Activated CD4-positive, alpha-beta memory T cell treated with anti-CD3 and anti-CD28 coated beads for 36 hours (primary cell): Measurements from ENCODE around the gene ZBP1. TPM values are rescaled to one million over a fixed set of nuclear protein-coding genes. Genes with fewer than 3 reads are reported as not detected.

ENCODE experiments used
- CTCF ChIA-PET: fragments of 350-600 bp; sonication (Branson Sonifier 250); formaldehyde crosslinking; loops from one replicate; lab custom pipeline; 2021; ENCODE audit warnings: antibody characterized with exemption, inconsistent platforms; lab: Charles Lee
- POLR2A ChIA-PET: fragments of 350-600 bp; sonication (Branson Sonifier 250); formaldehyde crosslinking; loops from one replicate; lab custom pipeline; 2021; ENCODE audit warnings: antibody characterized with exemption; lab: Charles Lee
- DNase-seq: peaks from one replicate; pipeline ENCODE4 v3.0.0-alpha.2; 2020
- H3K27ac Mint-ChIP-seq: one replicate; pipeline ENCODE4 v1.8.0; 2021; ENCODE audit warnings: mixed read lengths
- H3K27me3 Mint-ChIP-seq: one replicate; pipeline ENCODE4 v1.8.0; 2021; ENCODE audit warnings: mixed read lengths
- H3K36me3 Mint-ChIP-seq: one replicate; pipeline ENCODE4 v1.8.0; 2021; ENCODE audit warnings: mixed read lengths
- H3K4me1 Mint-ChIP-seq: one replicate; pipeline ENCODE4 v1.8.0; 2021; ENCODE audit warnings: low read depth, mixed read lengths
- H3K4me3 Mint-ChIP-seq: one replicate; pipeline ENCODE4 v1.8.0; 2021; ENCODE audit warnings: mild to moderate bottlenecking, mixed read lengths
- H3K9me3 Mint-ChIP-seq: one replicate; pipeline ENCODE4 v1.8.0; 2021; ENCODE audit warnings: mixed read lengths
- intact Hi-C: fragments of 100-400 bp; cut with micrococcal nuclease; formaldehyde crosslinking; loops from one replicate; pipeline ENCODE4 v1.15.1; 2023
- total RNA-seq, 2 experiments: library from RNA; stranded (reverse); gene quantifications; one replicate each; pipeline ENCODE4 v1.2.3, GENCODE V29; 2021

Gene ZBP1
- total RNA-seq, 2 experiments from 2014 or later, result 0.73 to 1.1 TPM

DNA sequence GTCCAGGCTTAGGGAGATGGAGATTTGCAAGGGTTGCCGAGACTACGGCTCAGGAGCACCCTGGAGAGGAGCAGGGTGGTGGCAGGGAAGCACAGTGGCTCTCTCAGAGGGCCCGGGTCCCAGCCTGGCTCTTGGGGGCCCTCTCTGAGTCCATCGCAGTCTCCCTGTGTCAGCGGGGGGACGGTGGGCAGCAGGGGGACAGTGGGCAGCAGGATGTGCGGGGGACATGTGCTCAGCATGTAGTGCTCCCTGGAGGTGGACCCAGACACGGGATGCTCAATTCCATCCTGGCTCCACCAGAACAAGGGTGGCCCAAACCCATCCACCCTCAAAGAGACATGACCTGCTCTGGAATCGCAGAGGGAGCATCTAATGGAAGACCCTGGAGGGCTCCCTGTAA, 43.0 kb upstream of the ZBP1 start:
- H3K9me3 Mint-ChIP-seq, result no peaks in the 10 kb centered on the region
- POLR2A ChIA-PET, result no interaction called here
- intact Hi-C loops, result no loop called here
- H3K4me1 Mint-ChIP-seq, result peaks cover 3% of the 10 kb centered on the region
- H3K27me3 Mint-ChIP-seq, result no peaks in the 10 kb centered on the region
- no peak overlapping the region for H3K27ac Mint-ChIP-seq
- CTCF ChIA-PET, result no interaction called here
- no peak for DNase-seq
- H3K4me3 Mint-ChIP-seq, result no peak overlapping the region
- no peaks in the 10 kb centered on the region for H3K36me3 Mint-ChIP-seq

DNA sequence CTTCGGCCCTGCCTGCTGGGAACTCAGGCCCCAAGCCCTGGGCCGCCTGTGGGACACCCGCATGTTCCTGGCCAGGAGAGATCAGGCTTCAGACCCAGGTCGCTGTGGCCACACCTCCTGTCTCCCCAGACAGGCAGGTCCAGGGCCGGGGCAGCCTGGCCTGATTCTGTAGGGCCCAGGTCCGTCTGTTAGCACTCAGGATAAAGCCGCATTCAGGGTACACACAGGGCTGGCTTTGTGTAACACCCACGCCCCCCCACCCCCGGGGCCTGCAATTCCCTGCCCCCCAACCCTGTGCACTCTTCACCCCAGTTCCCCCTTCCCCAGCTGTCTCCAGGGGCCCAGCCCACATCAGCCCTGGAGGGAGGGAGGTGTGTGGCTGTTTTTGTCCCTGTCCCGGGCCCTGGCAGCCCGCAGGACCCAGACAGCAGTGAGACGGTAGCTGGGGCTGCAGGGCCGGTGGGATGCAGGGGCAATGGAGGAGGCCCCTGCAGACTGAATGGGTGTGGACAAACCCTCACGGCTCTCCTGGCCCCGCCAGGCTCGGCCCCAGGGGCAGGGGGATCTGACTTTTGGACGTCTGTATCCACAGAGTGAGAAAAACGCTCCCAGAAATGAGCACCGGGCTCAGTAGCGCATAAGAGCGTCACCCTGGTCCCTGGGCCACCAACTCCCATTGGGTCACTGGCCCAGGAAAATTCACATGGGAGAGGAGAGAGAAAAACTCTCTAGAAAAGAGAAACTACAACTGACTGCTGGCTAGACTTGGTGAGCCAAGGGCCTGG, 42.4 kb upstream of the ZBP1 start:
- Mint-ChIP-seq H3K4me1 (peaks cover 9% of the 10 kb centered on the region), H3K36me3 (no peaks in the 10 kb centered on the region), H3K27ac (no peak overlapping the region), H3K27me3 (no peaks in the 10 kb centered on the region), H3K4me3 (no peak overlapping the region), H3K9me3 (no peaks in the 10 kb centered on the region)
- ChIA-PET POLR2A (no interaction called here), CTCF (no interaction called here)
- intact Hi-C loops, result no loop called here
- DNase-seq, result peak; percentile 3

DNA sequence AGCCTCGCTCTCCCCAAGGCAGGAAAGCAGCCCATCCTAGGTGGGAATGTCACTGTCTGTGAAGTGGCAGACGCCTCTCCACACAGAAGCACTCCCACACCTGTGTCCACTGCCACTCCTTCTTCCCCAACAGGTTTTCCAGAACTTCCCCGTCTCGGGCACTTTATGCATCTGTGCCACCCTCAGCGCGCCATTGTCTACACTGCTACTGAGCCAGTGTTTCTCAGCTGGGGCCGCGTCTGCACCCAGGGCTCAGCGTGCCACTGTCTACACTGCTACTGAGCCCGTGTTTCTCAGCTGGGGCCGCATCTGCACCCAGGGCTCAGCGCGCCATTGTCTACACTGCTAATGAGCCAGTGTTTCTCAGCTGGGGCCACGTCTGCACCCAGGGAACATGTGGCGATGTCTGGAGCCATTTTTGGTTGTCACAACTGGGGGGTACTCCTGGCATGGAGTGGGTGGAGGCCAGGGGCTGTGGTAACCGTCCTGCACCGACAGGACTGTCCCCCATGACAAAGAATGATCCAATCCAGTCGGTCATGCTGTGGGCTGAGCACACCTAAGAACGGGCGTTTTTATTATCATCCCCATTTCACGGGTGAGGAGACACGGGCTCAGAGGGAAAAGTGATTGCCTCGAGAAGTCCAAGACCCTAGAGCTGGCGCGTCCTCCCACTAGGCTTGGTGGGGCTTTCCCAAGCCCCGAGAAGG, 41.7 kb upstream of the ZBP1 start:
- CTCF ChIA-PET, result no interaction called here

DNA sequence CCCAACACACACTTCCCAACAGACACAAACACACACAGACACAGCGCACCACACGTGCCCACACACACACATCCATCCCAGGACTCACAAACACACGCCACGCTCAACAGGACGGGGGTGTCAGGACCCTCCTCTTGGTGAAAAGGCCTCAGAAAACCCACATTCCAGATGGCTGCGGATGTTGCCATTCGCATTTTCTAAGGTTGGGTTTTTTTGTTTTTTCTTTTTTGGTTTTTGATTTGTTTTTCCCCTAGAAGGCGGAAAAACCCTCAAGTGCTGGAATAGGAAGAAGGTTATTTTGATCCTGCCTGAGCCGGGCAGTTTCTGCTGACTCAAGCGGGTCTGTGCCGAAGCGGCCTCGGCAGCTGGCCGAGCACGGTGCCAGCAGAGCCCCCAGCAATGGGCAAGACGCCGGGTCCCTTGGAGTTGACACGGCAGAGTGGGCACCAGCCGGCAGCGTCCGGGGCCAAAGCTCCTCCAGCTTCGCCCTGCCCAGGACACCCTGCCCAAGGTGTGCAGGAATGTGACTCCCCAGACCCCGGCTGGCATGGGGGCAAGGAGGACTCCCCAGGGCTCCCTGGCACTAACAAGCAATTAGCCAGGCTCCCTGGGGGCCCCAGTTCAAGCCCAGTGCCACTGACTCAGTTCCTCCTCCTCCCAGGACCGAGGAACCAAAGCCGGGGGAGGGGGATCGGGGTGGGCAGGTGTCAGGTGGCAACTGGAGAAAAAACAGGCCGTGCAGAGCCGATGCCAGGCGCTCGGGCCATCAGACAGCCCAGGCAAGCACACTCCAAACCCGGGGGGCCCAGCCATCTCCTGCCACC, 40.9 kb upstream of the ZBP1 start:
- CTCF ChIA-PET, result no interaction called here
- H3K27me3 Mint-ChIP-seq, result no peaks in the 10 kb centered on the region
- no peaks in the 10 kb centered on the region for H3K36me3 Mint-ChIP-seq
- H3K27ac Mint-ChIP-seq, result no peak overlapping the region
- peak; percentile 4 for DNase-seq
- intact Hi-C loops, result no loop called here
- POLR2A ChIA-PET, result no interaction called here
- H3K9me3 Mint-ChIP-seq, result no peaks in the 10 kb centered on the region
- H3K4me3 Mint-ChIP-seq, result no peak overlapping the region
- H3K4me1 Mint-ChIP-seq, result peaks cover 9% of the 10 kb centered on the region

More for the DNA sequence above, 41.7 kb upstream of the ZBP1 start:
- POLR2A ChIA-PET, result no interaction called here
- intact Hi-C loops, result no loop called here
- Mint-ChIP-seq H3K9me3 (no peaks in the 10 kb centered on the region), H3K27me3 (no peaks in the 10 kb centered on the region), H3K4me1 (peaks cover 9% of the 10 kb centered on the region), H3K27ac (no peak overlapping the region), H3K36me3 (no peaks in the 10 kb centered on the region), H3K4me3 (no peak overlapping the region)
- DNase-seq, result no peak

DNA sequence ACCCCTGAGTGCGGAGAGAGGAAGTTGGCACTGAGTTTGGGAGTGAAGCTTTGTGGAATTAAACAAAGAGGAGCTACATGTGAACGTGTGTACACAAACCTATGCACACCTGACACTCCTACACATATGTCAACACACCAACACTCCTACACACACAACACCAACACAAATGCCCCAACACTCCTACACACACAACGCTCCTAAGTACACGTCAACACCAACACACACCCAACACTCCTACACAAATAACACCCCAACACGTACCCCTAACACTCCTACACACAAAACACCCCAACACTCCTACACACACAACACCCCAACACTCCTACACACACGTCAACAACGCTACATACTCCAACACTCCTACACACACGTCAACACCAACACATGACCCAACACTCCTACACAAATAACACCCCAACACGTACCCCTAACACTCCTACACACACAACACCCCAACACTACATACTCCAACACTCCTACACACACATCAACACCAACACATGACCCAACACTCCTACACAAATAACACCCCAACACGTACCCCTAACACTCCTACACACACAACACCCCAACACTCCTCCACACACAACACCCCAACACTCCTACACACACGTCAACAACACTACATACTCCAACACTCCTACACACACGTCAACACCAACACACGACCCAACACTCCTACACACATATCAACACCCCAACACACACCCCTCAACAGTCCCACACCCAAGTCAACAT, 40.1 kb upstream of the ZBP1 start:
- H3K27ac Mint-ChIP-seq, result no peak overlapping the region
- ChIA-PET CTCF (no interaction called here), POLR2A (no interaction called here)
- no peaks in the 10 kb centered on the region for H3K9me3 Mint-ChIP-seq
- H3K4me3 Mint-ChIP-seq, result no peak overlapping the region
- H3K4me1 Mint-ChIP-seq, result peaks cover 9% of the 10 kb centered on the region
- peak; percentile 2 for DNase-seq
- no peaks in the 10 kb centered on the region for H3K27me3 Mint-ChIP-seq
- H3K36me3 Mint-ChIP-seq, result no peaks in the 10 kb centered on the region
- intact Hi-C loops, result no loop called here

DNA sequence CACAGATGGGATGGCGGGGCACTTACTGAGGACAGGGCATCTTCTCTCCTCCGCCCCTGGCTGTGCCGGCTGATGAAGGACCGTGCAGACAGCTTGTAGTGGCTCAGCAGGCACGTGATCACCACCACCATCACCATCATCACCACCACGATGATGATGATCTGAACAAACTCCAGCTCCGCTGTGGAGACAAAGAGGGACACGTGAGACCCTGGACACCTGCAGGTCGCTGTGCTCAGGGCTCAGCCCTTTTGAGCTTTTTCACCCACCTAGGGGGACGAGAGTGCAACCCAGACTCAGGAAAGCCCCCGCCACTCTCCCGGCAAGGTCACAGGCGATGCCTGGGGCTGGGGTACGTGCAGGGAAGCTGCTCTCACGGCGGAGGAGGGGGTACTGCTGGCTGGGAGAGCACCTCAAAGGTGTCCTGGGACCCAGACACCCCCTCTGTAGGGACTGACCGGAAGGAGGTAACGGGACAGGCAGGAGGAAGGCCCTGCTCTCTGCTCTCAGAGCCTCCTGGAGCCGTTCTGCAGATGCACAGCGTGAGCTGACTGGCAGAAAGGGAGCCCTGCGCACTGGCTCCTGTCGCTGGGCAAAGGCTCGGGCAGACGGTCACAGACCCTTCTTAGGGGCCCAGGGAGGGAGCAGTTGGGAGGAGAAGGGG, 39.4 kb upstream of the ZBP1 start:
- Mint-ChIP-seq H3K36me3 (no peaks in the 10 kb centered on the region), H3K27me3 (no peaks in the 10 kb centered on the region), H3K4me3 (no peak overlapping the region), H3K4me1 (peaks cover 9% of the 10 kb centered on the region), H3K27ac (no peak overlapping the region), H3K9me3 (no peaks in the 10 kb centered on the region)
- ChIA-PET POLR2A (no interaction called here), CTCF (no interaction called here)
- DNase-seq, result peak; percentile 3
- intact Hi-C loops, result loop anchor here (10.0 kb wide), 1 partner anchor 545 kb away; no protein-coding TSS in a partner anchor

DNA sequence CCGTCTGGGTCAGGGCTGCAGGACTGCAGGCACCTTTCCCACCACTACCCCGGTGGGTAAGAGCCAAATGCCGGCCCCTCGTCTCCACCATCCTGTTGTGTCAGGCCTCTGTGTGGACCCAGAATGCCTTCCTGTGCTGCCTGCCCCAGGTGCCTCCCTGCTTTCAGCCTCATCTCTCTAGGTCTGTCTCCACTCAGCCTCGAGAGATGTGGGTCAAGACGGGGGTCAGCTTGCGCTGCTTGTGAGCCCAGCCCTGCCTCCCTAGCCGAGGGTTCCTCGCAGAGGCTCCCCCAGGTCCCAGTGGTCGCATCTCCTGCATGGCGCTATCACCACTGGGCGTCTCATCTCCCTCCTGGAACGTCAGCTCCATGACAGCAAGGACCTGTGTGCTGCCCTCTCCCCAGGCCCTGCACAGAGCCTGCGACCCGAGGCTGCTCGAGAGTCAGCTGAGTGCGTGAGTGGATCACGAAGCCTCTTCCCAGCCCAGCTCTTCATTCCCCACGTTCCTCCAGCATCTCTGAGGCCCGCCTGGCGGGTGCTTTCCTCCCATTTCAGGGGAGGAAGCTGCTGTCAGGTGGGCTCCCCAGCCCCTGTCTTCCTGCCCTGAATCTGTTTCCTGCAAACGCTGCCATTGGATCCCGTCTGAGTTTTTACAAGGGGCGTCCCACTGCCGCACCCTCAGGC, 38.7 kb upstream of the ZBP1 start:
- H3K36me3 Mint-ChIP-seq, result no peaks in the 10 kb centered on the region
- no peaks in the 10 kb centered on the region for H3K27me3 Mint-ChIP-seq

DNA sequence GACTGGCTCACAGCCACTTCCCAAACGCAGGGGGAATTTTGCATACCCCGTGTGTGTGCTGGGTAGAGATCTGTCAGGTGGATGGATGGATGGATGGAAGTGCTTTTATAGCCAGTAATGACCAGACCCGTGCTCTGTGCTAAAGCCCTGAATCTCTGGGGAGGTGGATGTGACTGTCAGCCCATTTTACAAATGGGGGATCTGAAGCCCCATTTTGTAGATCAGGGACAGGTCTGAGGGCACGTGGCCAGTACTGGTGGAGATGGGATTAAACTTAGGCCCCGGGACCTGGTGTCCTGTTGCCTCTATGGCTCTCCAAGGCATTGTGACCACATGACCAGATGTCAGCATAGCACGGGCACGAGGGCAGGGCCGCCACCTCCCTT, 38.2 kb upstream of the ZBP1 start:
- intact Hi-C loops, result loop anchor here (10.0 kb wide), 1 partner anchor 546 kb away; no protein-coding TSS in a partner anchor
- ChIA-PET POLR2A (no interaction called here), CTCF (no interaction called here)
- H3K27me3 Mint-ChIP-seq, result no peaks in the 10 kb centered on the region
- H3K9me3 Mint-ChIP-seq, result no peaks in the 10 kb centered on the region
- H3K27ac Mint-ChIP-seq, result no peak overlapping the region
- peaks cover 11% of the 10 kb centered on the region for H3K4me1 Mint-ChIP-seq
- DNase-seq, result no peak
- H3K36me3 Mint-ChIP-seq, result no peaks in the 10 kb centered on the region
- no peak overlapping the region for H3K4me3 Mint-ChIP-seq

More for the DNA sequence above, 38.7 kb upstream of the ZBP1 start:
- Mint-ChIP-seq H3K4me3 (no peak overlapping the region), H3K27ac (no peak overlapping the region), H3K4me1 (peaks cover 11% of the 10 kb centered on the region), H3K9me3 (no peaks in the 10 kb centered on the region)
- POLR2A ChIA-PET, result no interaction called here
- CTCF ChIA-PET, result no interaction called here
- DNase-seq, result peak; percentile 7
- intact Hi-C loops, result loop anchor here (10.0 kb wide), 1 partner anchor 546 kb away; no protein-coding TSS in a partner anchor

DNA sequence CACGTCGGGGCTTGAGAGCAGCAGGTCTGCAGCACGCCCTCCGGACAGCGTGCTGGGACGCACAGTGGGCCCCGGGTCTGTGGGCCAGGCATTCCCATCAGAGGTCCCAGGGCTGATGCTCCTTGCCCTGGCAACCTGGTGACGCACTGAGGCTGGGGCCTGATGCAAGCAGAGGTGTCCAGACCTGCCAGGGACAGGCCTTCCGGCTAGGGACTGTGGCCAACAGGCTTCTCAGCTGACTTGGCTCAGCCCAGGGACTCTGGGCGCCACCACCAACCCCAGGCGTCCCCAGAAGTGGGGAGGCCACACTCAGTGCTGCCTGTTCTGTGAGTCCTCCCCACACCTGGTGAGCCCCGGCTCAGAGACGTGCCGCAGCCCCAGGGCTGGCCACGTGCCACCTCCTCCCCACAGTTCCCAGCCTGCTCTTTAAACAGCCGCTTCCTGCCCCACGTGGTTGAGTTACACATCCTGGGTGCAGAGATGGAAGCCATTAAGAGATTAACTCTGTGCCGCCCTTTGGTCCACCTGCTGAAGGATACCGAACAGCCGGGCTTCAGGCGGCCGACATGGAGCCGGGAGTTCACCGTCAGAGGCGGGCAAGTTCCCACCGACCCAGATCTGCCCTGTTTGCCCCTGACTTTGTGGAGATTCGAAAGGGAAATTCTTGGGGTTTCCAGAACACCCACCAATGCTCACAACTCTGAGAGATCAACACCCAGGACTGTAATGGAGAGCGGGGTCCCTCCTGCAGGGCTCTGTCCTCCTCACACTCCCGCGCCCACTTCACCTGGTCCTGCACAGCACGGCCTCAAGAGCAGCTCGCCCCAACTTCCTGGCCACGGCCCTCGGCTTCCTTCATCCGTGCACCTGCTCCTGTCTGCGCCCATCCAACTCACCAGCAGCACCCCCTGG, 37.6 kb upstream of the ZBP1 start:
- H3K27me3 Mint-ChIP-seq, result no peaks in the 10 kb centered on the region
- H3K36me3 Mint-ChIP-seq, result no peaks in the 10 kb centered on the region
- peak; percentile 60 for DNase-seq
- ChIA-PET CTCF (no interaction called here), POLR2A (no interaction called here)
- H3K27ac Mint-ChIP-seq, result no peak overlapping the region
- H3K4me3 Mint-ChIP-seq, result no peak overlapping the region
- intact Hi-C loops, result loop anchor here (10.0 kb wide), 1 partner anchor 547 kb away; no protein-coding TSS in a partner anchor
- H3K9me3 Mint-ChIP-seq, result no peaks in the 10 kb centered on the region
- H3K4me1 Mint-ChIP-seq, result peaks cover 11% of the 10 kb centered on the region

DNA sequence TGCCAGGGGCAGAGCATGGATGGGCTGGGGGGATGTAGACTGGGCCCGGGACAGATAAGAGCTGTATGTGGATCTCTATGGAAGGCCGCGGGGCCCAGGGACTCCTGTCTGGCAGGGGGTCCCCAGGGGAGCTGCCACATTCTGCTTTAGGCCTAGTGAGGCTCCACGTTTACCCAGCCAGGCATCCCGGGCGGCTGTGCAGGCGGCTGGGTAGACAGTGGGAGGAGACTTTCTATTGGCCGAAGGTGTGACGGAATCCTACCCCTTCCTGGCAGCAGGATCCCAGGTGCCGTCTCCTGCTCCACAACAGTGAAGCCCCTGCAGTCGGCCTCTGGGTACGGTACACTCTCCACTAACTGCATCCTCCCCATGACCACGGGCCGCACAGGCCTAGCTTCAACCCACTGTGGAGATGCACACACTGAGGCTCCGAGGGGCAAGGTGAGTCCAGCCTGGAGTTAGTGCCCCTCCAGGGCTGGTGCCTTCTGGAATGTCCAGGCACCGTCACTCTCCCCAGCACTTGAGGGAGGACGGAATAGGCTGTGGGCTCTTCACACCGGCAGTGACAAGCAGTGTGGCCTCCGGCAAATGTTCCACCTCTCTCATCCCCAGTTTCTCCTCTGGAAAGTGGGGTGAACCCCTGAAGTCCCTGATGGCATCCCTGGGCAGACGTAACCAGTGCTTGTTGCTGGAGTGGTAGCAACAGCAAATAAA, 36.8 kb upstream of the ZBP1 start:
- H3K27ac Mint-ChIP-seq, result no peak overlapping the region
- POLR2A ChIA-PET, result no interaction called here
- H3K27me3 Mint-ChIP-seq, result no peaks in the 10 kb centered on the region
- CTCF ChIA-PET, result interaction anchor here (0.7 to 3.7 kb wide), 2 partner anchors 34 to 430 kb away, joined by 3 to 44 read pairs; no protein-coding TSS in a partner anchor
- no peaks in the 10 kb centered on the region for H3K36me3 Mint-ChIP-seq
- H3K4me1 Mint-ChIP-seq, result peaks cover 11% of the 10 kb centered on the region
- intact Hi-C loops, result loop anchor here (10.0 kb wide), 1 partner anchor 548 kb away; no protein-coding TSS in a partner anchor
- DNase-seq, result peak; percentile 5
- no peak overlapping the region for H3K4me3 Mint-ChIP-seq
- no peaks in the 10 kb centered on the region for H3K9me3 Mint-ChIP-seq
